GM12864 (cell line): ENCODE data around the gene MYRF.

Source experiments
- DNase-seq: peaks from one replicate; pipeline ENCODE4 v3.0.0-alpha.2; 2011; ENCODE audit warnings: low read depth
- H3K4me3 ChIP-seq: 2 replicates; pipeline ENCODE4 v1.5.1; 2011; ENCODE audit warnings: mild to moderate bottlenecking, low read depth, low read length, control low read depth
- TF ChIP-seq, protein P1 (sequence below): IDR thresholded peaks from 2 replicates; pipeline ENCODE4 v1.5.1; 2011; ENCODE audit warnings: low read depth, mild to moderate bottlenecking, moderate library complexity, low read length, control low read depth, inconsistent platforms; ENCODE audit errors: missing control alignments

Gene MYRF

DNA sequence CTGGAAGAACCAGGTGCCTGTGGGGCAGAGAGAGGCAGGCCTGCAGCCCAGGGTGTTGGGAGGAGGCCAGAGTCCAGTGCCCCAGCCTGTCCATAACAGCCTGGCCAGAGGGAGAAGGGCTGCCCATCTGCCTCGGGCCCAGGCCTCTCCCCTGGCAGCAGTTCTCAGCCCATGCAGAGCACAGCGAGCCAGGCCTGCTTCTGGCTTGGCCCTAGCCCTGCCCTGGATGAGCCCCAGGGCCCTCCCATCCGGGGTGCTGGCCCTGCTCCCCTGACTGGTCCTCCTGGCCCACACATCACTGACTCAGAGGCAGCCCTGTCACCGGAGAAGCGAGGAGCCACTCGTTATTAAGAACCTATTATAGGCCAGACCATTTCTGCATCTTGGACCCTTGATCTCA lies 19.7 kb upstream of the MYRF start:
- DNase-seq: no peak
- H3K4me3 ChIP-seq: no peak overlapping the region
- TF ChIP-seq, protein P1, sequence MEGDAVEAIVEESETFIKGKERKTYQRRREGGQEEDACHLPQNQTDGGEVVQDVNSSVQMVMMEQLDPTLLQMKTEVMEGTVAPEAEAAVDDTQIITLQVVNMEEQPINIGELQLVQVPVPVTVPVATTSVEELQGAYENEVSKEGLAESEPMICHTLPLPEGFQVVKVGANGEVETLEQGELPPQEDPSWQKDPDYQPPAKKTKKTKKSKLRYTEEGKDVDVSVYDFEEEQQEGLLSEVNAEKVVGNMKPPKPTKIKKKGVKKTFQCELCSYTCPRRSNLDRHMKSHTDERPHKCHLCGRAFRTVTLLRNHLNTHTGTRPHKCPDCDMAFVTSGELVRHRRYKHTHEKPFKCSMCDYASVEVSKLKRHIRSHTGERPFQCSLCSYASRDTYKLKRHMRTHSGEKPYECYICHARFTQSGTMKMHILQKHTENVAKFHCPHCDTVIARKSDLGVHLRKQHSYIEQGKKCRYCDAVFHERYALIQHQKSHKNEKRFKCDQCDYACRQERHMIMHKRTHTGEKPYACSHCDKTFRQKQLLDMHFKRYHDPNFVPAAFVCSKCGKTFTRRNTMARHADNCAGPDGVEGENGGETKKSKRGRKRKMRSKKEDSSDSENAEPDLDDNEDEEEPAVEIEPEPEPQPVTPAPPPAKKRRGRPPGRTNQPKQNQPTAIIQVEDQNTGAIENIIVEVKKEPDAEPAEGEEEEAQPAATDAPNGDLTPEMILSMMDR: no peak

DNA sequence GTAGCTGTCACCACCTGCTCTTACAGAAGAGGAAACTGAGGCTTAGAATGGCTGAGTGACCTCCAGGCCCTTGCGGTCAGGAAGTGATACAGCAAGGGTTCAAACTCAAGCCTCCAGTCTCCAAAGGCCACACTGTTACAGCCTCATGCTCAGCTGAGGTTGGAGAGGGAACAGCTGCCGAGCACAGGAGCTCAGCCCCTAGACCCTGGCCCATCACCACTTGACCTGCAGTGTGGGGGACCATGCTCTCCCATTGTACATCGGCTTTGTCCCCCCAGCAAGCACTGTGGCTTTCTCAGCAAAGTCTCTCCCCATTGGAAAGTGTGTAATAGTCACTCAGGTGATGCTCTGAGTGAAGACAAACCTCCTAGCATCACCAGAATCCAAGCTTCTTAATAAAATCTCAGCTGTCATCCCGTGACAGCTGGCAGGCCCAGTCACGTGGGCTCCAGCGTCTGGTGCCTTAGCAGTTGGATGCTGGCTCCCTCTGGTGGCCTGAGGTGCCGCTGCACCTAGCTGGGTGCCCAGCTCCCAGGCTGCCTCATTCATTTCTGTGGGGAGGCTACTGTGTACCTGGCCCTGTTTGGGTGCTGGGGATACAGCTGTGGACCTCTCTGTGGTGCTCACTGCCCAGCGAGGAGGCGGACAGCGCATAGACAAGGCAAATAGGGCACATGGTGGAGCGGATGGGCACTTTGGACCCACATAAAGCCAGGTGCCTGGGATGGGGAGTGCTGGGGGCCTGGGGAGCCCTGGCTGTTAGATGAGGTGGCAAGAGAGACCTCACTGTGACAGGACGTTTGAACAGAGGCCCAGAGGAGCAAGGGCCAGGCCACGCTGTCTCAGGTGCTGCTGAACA lies 19.1 kb upstream of the MYRF start:
- TF ChIP-seq, protein P1: peak; percentile 99
- peak; percentile 55 for DNase-seq
- no peak overlapping the region for H3K4me3 ChIP-seq

DNA sequence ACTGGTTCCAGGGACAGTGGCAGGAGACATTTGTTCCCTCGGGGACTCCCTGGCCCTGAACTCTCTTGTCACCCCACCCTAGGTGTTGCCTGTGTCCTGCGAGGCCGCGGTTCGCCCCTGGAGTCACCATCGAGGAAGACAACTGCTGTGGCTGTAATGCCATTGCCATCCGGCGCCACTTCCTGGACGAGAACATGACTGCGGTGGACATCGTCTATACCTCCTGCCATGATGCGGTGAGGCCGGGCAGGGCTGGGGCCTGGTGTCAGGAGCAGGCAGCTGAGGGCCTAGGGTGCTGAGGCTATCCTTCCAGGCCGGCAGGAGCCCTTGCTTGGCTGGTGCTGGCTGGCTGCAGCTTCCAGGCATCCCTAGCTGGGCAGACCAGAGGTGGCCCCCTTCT lies 17.7 kb upstream of the MYRF start:
- TF ChIP-seq, protein P1: no peak
- H3K4me3 ChIP-seq: no peak overlapping the region
- no peak for DNase-seq

DNA sequence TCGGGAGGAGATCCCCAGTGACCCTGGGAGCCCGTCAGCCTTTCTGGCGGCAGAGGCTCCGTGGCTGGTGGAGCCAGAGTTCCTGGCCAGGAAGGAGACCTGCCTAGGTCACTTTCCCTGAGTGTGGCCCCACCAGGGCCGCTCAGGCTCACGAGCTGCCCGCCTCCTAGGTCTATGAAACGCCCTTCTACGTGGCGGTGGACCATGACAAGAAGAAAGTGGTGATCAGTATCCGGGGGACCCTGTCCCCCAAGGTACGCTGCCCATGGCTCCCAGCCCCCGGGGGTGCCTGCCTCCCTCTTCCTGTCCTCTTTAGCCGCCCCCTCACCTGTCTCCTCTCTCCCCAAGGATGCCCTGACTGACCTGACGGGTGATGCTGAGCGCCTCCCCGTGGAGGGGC lies 17.0 kb upstream of the MYRF start:
- TF ChIP-seq, protein P1: no peak
- no peak for DNase-seq
- H3K4me3 ChIP-seq: no peak overlapping the region

DNA sequence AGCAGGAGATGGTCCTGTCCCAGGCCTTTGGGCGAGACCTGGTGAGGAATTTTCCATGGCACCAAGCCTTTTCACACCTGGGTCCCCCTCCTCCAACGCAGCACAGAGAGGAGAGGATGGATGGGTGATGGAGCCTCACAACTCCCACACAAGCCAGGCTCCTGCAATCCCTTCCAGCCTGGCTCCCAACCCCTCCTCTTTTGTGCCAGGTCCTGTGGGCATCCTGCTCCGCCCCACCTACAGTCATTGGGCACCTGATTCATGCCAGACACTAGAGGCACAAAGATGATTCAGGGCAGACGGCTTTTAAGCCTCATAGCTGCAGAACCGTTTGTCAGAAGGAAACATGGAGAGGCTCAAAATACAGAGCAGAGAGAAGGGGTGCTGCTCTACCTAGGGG lies 16.1 kb upstream of the MYRF start:
- TF ChIP-seq, protein P1: no peak
- H3K4me3 ChIP-seq: no peak overlapping the region
- DNase-seq: no peak

DNA sequence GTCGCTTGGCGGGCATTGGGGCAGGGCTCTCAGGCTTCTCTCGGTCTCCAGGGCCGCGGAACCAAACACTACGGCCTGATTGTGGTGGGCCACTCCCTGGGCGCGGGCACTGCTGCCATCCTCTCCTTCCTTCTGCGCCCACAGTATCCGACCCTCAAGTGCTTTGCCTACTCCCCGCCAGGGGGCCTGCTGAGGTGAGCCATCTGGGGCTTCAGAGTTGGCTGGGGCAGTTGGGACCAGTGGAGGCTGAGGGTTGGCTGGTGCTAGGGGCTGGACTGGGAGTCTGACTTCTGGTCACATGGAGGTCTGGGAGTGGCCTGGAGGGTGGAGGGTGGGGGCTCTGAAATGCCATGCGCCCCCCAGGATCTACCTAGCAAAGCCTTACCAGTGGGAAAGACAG lies 15.3 kb upstream of the MYRF start:
- DNase-seq: no peak
- TF ChIP-seq, protein P1: peak; percentile 53
- no peak overlapping the region for H3K4me3 ChIP-seq
